Stomach smooth muscle (tissue), 2 donors: ENCODE results near the gene SAGE1.
"Not testable (repeated sequence)": the region's sequence is repeated elsewhere in the genome, so short reads cannot be mapped to it uniquely, and the experiment has no call there.

ENCODE experiments used
- H3K27ac ChIP-seq: one replicate; pipeline ENCODE4 v1.7.0; 2013; ENCODE audit warnings: mild to moderate bottlenecking, low read length, inconsistent platforms
- H3K27me3 ChIP-seq, 2 donors: one replicate each; pipeline ENCODE4 v1.7.0; 2013; ENCODE audit warnings: low read length in 2 of 2; ENCODE audit not compliant: insufficient read depth in 2 of 2, control insufficient read depth in 1 of 2
- H3K36me3 ChIP-seq, 2 donors: one replicate each; pipeline ENCODE4 v1.7.0; 2013; ENCODE audit warnings: low read length in 2 of 2; ENCODE audit not compliant: control insufficient read depth in 2 of 2, insufficient read depth in 2 of 2
- H3K4me1 ChIP-seq: one replicate; pipeline ENCODE4 v1.7.0; 2013; ENCODE audit warnings: low read length; ENCODE audit not compliant: control insufficient read depth, insufficient read depth
- H3K4me3 ChIP-seq, 2 donors: one replicate each; pipeline ENCODE4 v1.7.0; 2013; ENCODE audit warnings: low read length in 2 of 2
- H3K9ac ChIP-seq, 2 donors: one replicate each; pipeline ENCODE4 v1.7.0; 2013; ENCODE audit warnings: low read length in 2 of 2, mild to moderate bottlenecking in 1 of 2
- H3K9me3 ChIP-seq, 2 donors: one replicate each; pipeline ENCODE4 v1.7.0; 2013; ENCODE audit warnings: low read length in 2 of 2; ENCODE audit not compliant: control insufficient read depth in 2 of 2
- donor health status: healthy.
- donor health status: Pancreatic carcinoma.

The SAGE1 gene, protein sequence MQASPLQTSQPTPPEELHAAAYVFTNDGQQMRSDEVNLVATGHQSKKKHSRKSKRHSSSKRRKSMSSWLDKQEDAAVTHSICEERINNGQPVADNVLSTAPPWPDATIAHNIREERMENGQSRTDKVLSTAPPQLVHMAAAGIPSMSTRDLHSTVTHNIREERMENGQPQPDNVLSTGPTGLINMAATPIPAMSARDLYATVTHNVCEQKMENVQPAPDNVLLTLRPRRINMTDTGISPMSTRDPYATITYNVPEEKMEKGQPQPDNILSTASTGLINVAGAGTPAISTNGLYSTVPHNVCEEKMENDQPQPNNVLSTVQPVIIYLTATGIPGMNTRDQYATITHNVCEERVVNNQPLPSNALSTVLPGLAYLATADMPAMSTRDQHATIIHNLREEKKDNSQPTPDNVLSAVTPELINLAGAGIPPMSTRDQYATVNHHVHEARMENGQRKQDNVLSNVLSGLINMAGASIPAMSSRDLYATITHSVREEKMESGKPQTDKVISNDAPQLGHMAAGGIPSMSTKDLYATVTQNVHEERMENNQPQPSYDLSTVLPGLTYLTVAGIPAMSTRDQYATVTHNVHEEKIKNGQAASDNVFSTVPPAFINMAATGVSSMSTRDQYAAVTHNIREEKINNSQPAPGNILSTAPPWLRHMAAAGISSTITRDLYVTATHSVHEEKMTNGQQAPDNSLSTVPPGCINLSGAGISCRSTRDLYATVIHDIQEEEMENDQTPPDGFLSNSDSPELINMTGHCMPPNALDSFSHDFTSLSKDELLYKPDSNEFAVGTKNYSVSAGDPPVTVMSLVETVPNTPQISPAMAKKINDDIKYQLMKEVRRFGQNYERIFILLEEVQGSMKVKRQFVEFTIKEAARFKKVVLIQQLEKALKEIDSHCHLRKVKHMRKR

GRCh38 chrX:135893294-135893817, at the start of gene SAGE1, which contains the start of gene CT45A10:
Gene SAGE1 (plus strand): TSS chrX:135893716. CDS start chrX:135896243, 2,527 bp downstream.
Gene CT45A10 (minus strand): TSS chrX:135893444. CDS start chrX:135885344, 8,100 bp downstream.
- no peak within 1 kb of the TSS for H3K27ac ChIP-seq
- no peaks in the 10 kb centered on the region for H3K36me3 ChIP-seq
- H3K4me1 ChIP-seq, result no peaks in the 10 kb centered on the region
- H3K4me3 ChIP-seq, result no peak within 1 kb of the TSS
- H3K27me3 ChIP-seq, result peaks cover 0 to 2% of the 10 kb centered on the region in 2 donors
- no peaks in the 10 kb centered on the region for H3K9me3 ChIP-seq
- H3K9ac ChIP-seq, result no peak within 1 kb of the TSS

- not testable (repeated sequence) for H3K9me3 ChIP-seq, H3K4me1 ChIP-seq, H3K36me3 ChIP-seq, H3K9ac ChIP-seq, H3K27me3 ChIP-seq, H3K4me3 ChIP-seq, H3K27ac ChIP-seq
These were observed 39.1 kb upstream of the SAGE1 start, which contains the start of gene CT45A8 for GRCh38 chrX:135854438-135854837. Gene CT45A8 (minus strand): TSS chrX:135854538. CDS start chrX:135850783, 3,755 bp downstream.

DNA sequence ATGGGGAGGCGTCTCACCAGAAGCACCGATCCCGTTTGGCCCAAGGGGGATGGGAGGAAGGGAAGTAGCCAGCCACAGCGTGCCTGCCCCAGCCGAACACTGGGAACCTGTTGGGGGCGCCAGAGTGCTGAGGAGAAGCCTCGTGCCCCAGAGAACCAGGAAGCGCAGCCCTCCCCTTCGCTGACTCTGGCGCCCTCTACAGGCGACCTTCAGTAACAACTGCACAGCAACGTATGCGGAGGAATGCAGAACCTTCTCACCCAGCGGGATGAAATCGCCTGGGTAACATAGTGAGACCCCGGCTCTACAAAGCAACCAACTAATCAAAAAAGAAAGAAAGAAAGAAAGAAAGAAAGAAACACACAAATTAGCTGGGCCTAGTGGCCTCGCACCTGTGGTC, 21.8 kb upstream of the SAGE1 start, which contains the start of gene CT45A9:
Gene CT45A9, minus strand, starts transcription at position 101 of the 400 bp plus-strand sequence. CDS start 3,751 bp downstream, outside the sequence.
- H3K27me3 ChIP-seq, H3K4me1 ChIP-seq, H3K36me3 ChIP-seq, H3K9ac ChIP-seq, H3K27ac ChIP-seq, H3K4me3 ChIP-seq, H3K9me3 ChIP-seq: not testable (repeated sequence)

DNA sequence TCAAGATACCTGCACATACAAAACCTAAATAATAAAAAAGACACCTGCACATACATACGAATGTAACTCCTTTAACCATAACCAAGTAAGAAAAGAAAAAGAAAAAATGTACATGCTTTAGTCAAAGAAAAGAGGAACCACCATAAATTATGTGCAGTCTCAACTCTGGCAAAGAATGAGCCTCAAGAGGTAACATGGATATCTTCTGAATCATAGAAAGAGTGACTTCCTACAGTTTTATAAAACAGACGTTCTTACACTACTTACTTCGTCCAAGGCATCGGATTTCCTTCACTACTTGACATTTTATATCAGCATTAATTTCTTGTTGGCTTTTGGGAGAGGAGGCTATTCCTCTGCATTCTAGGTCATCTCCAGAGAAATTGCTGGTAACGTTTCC, 10.8 kb upstream of the SAGE1 start:
- not testable (repeated sequence) for H3K4me1 ChIP-seq, H3K27ac ChIP-seq, H3K4me3 ChIP-seq, H3K9me3 ChIP-seq, H3K36me3 ChIP-seq, H3K27me3 ChIP-seq, H3K9ac ChIP-seq

DNA sequence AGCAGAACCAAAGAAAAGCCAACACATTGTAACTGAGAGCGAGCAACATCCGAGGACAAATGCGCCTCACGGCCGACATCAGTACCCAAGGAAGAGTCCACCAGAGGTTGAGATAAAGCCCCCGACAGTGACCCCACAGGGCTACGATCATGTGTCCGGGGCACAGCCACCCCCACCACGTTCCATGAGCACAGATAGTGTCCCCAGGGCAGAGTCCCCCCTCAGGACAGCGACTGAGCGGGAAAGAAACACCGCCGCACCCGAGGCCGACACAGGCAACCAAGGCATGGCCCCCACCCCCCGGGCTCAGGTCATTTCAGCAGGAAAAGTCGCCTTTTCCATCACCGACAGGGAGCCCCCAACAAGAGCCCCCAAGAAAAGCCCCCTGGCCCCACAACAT, 5.3 kb upstream of the SAGE1 start:
- H3K36me3 ChIP-seq, H3K9me3 ChIP-seq, H3K27me3 ChIP-seq, H3K27ac ChIP-seq, H3K4me1 ChIP-seq, H3K4me3 ChIP-seq, H3K9ac ChIP-seq: not testable (repeated sequence)

DNA sequence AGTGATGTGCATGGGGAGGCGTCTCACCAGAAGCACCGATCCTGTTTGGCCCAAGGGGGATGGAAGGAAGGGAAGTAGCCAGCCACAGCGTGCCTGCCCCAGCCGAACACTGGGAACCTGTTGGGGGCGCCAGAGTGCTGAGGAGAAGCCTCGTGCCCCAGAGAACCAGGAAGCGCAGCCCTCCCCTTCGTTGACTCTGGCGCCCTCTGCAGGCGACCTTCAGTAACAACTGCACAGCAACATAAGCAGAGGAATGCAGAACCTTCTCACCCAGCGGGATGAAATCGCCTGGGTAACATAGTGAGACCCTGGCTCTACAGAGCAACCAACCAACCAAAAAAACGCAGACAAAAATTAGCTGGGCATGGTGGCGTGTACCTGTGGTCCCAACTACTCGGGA, 4.5 kb upstream of the SAGE1 start:
- not testable (repeated sequence) for H3K4me1 ChIP-seq, H3K9me3 ChIP-seq, H3K9ac ChIP-seq, H3K4me3 ChIP-seq, H3K36me3 ChIP-seq, H3K27ac ChIP-seq, H3K27me3 ChIP-seq

- Histone ChIP-seq H3K27ac (no peak overlapping the region), H3K4me3 (no peak overlapping the region), H3K27me3 (peaks cover 0 to 2% of the 10 kb centered on the region in 2 donors), H3K9ac (no peak overlapping the region), H3K36me3 (no peaks in the 10 kb centered on the region), H3K9me3 (no peaks in the 10 kb centered on the region), H3K4me1 (no peaks in the 10 kb centered on the region)
These were observed 3.4 kb upstream of the SAGE1 start for GRCh38 chrX:135890087-135890585.

DNA sequence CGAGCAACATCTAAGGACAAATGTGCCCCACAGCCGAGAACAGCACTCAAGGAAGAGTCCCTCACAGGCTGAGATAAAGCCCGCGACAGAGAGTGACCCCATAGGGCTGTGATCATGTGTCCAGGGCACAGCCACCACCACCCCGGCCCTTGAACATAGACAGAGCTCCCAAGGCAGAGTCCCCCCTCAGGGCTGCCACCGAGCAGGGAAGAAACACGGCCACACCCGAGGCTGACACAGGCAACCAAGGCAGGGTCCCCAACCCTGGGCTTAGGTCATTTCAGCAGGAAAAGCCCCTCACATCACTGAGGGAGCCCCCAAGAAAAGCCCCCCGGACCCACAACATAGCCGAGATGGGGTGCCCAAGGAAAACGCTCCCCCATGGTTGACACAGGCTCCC, 735 bp upstream of the SAGE1 start:
- H3K9ac ChIP-seq, result no peak overlapping the region

GRCh38 chrX:135910251-135910650, 16.7 kb downstream of the SAGE1 start:
- Histone ChIP-seq H3K4me3 (no peak overlapping the region), H3K36me3 (no peaks in the 10 kb centered on the region), H3K9me3 (no peaks in the 10 kb centered on the region), H3K4me1 (no peaks in the 10 kb centered on the region), H3K27me3 (peaks cover 0 to 15% of the 10 kb centered on the region in 2 donors), H3K9ac (no peak overlapping the region), H3K27ac (no peak overlapping the region)

More for the DNA sequence above, 735 bp upstream of the SAGE1 start:
- Histone ChIP-seq H3K4me1 (no peaks in the 10 kb centered on the region), H3K36me3 (no peaks in the 10 kb centered on the region), H3K4me3 (no peak overlapping the region), H3K27ac (no peak overlapping the region), H3K9me3 (no peaks in the 10 kb centered on the region), H3K27me3 (peaks cover 0 to 2% of the 10 kb centered on the region in 2 donors)

DNA sequence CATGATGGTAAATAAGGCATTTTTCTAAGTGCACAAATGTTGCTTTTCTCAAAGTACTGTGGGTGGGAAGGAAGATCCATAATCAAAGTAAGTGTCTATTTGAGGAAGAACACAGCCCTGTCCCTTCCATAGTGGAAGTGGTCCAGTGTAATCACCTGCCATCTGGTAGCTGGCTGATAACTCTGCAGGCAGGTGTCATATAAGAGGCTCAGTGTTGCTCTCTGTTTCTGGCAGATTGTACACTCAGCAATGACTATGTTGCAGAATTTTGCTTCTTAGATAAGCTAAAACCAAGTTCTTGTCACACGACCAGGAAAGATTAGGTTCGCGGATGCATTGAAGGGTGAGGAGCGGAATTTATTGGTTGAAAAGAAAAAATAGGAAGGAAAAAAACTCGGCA, 20.9 kb downstream of the SAGE1 start:
- Histone ChIP-seq H3K27me3 (peaks cover 0 to 13% of the 10 kb centered on the region in 2 donors), H3K36me3 (no peaks in the 10 kb centered on the region), H3K9me3 (no peaks in the 10 kb centered on the region), H3K4me1 (no peaks in the 10 kb centered on the region), H3K9ac (no peak overlapping the region), H3K4me3 (no peak overlapping the region), H3K27ac (no peak overlapping the region)
